Right lobe of liver (tissue), 4 donors: Measurements from ENCODE around the gene CAVIN2.

ENCODE experiments used
- POLR2A ChIP-seq: fragments of 450-650 bp; IDR thresholded peaks from one replicate; pipeline ENCODE4 v1.6.1; 2017; ENCODE audit warnings: antibody characterized with exemption, mild to moderate bottlenecking
- TF ChIP-seq, protein P1 (sequence below), 4 donors: fragments of 200-600 bp in 3 of 4; fragments of 450-650 bp in 1 of 4; IDR thresholded peaks; one replicate each; pipeline versions ENCODE4 v1.5.1 to v1.8.0; 2016 to 2022; ENCODE audit warnings: antibody characterized with exemption in 4 of 4, mild to moderate bottlenecking in 2 of 4
- donor health status: DM: no; HTN: no; CAD: no.
- donor health status: DM: no; HTN: no; CAD: no.
- donor health status: DM: no; HTN: yes; CAD: no.

DNA sequence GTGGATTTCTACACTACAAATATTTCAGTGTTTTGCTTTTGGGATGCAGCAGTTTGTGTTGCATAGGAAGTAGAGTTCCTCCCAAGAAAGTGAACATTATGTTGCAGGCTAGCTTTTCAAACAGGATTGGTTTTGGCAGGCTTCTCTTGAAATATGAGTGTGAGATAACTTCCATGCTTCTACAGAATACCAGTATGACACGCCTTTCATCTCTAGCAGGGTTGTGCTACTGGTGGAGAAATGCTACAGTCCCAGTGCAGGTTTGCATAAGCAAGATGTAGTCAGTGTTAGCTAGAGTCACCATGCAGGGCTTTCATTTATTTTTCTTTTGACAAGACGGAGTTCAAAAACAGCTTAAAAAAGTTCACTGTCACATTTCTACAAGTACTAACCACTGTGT lies 17.1 kb upstream of the CAVIN2 start:
- TF ChIP-seq, protein P1, sequence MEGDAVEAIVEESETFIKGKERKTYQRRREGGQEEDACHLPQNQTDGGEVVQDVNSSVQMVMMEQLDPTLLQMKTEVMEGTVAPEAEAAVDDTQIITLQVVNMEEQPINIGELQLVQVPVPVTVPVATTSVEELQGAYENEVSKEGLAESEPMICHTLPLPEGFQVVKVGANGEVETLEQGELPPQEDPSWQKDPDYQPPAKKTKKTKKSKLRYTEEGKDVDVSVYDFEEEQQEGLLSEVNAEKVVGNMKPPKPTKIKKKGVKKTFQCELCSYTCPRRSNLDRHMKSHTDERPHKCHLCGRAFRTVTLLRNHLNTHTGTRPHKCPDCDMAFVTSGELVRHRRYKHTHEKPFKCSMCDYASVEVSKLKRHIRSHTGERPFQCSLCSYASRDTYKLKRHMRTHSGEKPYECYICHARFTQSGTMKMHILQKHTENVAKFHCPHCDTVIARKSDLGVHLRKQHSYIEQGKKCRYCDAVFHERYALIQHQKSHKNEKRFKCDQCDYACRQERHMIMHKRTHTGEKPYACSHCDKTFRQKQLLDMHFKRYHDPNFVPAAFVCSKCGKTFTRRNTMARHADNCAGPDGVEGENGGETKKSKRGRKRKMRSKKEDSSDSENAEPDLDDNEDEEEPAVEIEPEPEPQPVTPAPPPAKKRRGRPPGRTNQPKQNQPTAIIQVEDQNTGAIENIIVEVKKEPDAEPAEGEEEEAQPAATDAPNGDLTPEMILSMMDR (IDR thresholded peaks at IDR 0.05): no peak
- TF ChIP-seq POLR2A: no peak
